ENCODE results near the gene IFIT1.

DNA sequence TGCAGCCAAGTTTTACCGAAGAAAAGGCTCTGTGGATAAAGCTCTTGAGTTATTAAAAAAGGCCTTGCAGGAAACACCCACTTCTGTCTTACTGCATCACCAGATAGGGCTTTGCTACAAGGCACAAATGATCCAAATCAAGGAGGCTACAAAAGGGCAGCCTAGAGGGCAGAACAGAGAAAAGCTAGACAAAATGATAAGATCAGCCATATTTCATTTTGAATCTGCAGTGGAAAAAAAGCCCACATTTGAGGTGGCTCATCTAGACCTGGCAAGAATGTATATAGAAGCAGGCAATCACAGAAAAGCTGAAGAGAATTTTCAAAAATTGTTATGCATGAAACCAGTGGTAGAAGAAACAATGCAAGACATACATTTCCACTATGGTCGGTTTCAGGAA is 10.6 kb downstream of the IFIT1 start:
- TF ChIP-seq, protein P1, sequence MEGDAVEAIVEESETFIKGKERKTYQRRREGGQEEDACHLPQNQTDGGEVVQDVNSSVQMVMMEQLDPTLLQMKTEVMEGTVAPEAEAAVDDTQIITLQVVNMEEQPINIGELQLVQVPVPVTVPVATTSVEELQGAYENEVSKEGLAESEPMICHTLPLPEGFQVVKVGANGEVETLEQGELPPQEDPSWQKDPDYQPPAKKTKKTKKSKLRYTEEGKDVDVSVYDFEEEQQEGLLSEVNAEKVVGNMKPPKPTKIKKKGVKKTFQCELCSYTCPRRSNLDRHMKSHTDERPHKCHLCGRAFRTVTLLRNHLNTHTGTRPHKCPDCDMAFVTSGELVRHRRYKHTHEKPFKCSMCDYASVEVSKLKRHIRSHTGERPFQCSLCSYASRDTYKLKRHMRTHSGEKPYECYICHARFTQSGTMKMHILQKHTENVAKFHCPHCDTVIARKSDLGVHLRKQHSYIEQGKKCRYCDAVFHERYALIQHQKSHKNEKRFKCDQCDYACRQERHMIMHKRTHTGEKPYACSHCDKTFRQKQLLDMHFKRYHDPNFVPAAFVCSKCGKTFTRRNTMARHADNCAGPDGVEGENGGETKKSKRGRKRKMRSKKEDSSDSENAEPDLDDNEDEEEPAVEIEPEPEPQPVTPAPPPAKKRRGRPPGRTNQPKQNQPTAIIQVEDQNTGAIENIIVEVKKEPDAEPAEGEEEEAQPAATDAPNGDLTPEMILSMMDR (IDR thresholded peaks at IDR 0.05), result no peak
- TF ChIP-seq EP300 (IDR thresholded peaks at IDR 0.05), result no peak

Data from stomach (tissue), 4 donors.